Bronchial epithelial cell (primary cell): Measurements from ENCODE around the gene LRRC8E. TPM values are rescaled to one million over a fixed set of nuclear protein-coding genes. Genes with fewer than 3 reads are reported as not detected.

ENCODE experiments used
- DNase-seq: peaks from one replicate; pipeline ENCODE4 v3.0.0-alpha.2; 2010; ENCODE audit warnings: low read depth
- FAIRE-seq: peaks from 2 replicates; lab custom pipeline; 2011; peaks lifted over from hg19 to GRCh38; lab: Jason Lieb, UNC
- H3K27me3 ChIP-seq: 2 replicates; pipeline ENCODE4 v1.5.1; 2011; ENCODE audit warnings: low read length; ENCODE audit not compliant: control insufficient read depth, insufficient read depth
- H3K36me3 ChIP-seq: 2 replicates; pipeline ENCODE4 v1.5.1; 2011; ENCODE audit warnings: low read length; ENCODE audit not compliant: control insufficient read depth, insufficient read depth
- H3K4me3 ChIP-seq: 2 replicates; pipeline ENCODE4 v1.5.1; 2011; ENCODE audit warnings: mild to moderate bottlenecking, low read depth, low read length, control low read depth
- CTCF ChIP-seq: IDR thresholded peaks from 2 replicates; pipeline ENCODE4 v1.5.1; 2011; ENCODE audit warnings: mild to moderate bottlenecking, moderate library complexity, low read length, control low read depth, inconsistent platforms; ENCODE audit not compliant: insufficient read depth, severe bottlenecking
- total RNA-seq: library from RNA; depleted of rRNA; stranded (reverse); fragments of >200 nt; gene quantifications from 2 replicates; pipeline ENCODE4 v1.2.1, GENCODE V29; 2014

LRRC8E gene
- total RNA-seq, 1 donor from 2014 or later, result 7.6 TPM

- FAIRE-seq, result no peak
- no peak for TF ChIP-seq CTCF
- no peak overlapping the region for H3K4me3 ChIP-seq
- DNase-seq, result no peak
- no peaks in the 10 kb centered on the region for H3K27me3 ChIP-seq
- peaks cover 10% of the 10 kb centered on the region for H3K36me3 ChIP-seq
These were observed 36.4 kb downstream of the LRRC8E start for GRCh38 chr19:7924651-7925170.

GRCh38 chr19:7925171-7925851 is 37.0 kb downstream of the LRRC8E start:
- DNase-seq, result peak; percentile 35
- no peaks in the 10 kb centered on the region for H3K27me3 ChIP-seq
- FAIRE-seq, result no peak
- peak; percentile 87 for TF ChIP-seq CTCF
- peaks cover 10% of the 10 kb centered on the region for H3K36me3 ChIP-seq
- H3K4me3 ChIP-seq, result peak overlapping the region; percentile 33

GRCh38 chr19:7926021-7926726 is 37.9 kb downstream of the LRRC8E start, which contains the start of gene CTXN1:
Gene CTXN1, minus strand, starts transcription at chr19:7926135. Its CDS starts 597 bp downstream, at chr19:7925538.
- TF ChIP-seq CTCF, result no peak
- H3K4me3 ChIP-seq, result peak within 1 kb of the TSS; percentile 33
- H3K27me3 ChIP-seq, result no peaks in the 10 kb centered on the region
- FAIRE-seq, result no peak
- DNase-seq, result no peak
- peaks cover 13% of the 10 kb centered on the region for H3K36me3 ChIP-seq

GRCh38 chr19:7926727-7927604 is 38.7 kb downstream of the LRRC8E start:
- Histone ChIP-seq H3K4me3 (no peak overlapping the region), H3K36me3 (peaks cover 12% of the 10 kb centered on the region), H3K27me3 (no peaks in the 10 kb centered on the region)
- FAIRE-seq, result no peak
- DNase-seq, result no peak
- no peak for TF ChIP-seq CTCF

- FAIRE-seq (no peak), DNase-seq (no peak)
- no peak for TF ChIP-seq CTCF
- Histone ChIP-seq H3K4me3 (no peak overlapping the region), H3K36me3 (peaks cover 12% of the 10 kb centered on the region), H3K27me3 (no peaks in the 10 kb centered on the region)
These were observed 39.5 kb downstream of the LRRC8E start for GRCh38 chr19:7927605-7928333.
